GM21825 (cell line): ENCODE measurements around the gene TMEM107.
"Not testable (repeated sequence)": the region's sequence is repeated elsewhere in the genome, so short reads cannot be mapped to it uniquely, and the experiment has no call there.

ENCODE experiments used
- ATAC-seq: cut with Tn5 transposase; IDR thresholded peaks from one replicate; pipeline ENCODE4 v1.9.1; 2021; ENCODE audit warnings: mild to moderate bottlenecking, moderate library complexity; ENCODE audit not compliant: unreplicated experiment

The TMEM107 gene

DNA sequence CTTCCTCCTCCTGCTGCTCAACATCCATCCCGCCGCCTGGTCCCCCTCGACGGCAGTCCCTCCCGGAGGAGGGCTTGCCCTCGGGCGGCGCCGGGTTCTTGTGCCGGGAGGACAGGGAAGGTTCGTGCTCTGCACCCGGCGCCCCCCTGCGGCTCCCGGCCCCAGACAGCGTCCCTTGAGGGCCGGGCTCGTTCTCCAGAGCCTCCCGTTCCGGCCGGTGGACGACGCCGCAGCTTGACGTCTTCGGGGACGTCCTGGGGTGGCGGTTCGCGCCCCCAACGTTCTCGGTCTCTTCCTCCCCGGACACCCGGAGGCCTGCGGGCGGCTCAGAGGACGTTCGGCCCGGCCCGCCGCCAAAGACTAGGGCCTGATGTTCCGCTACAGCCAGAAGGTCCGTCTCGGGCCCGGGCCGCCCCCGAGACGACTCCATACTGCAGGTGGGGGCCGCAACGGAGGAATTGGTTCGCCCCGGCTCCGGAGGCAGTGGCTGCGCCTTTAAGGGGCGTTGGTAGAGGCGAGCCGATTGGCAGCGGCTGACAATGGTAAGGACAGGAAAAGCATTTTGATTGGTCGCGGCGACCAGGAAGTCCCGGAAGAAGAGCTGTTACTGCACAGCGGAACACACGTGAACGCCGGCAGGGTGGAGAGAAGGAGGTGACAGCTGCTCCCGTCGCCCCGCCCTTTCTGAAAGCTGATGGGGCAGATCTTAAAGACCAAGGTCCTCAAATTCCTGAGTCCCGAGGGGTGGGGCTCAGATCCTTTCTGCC is 13.7 kb upstream of the TMEM107 start, which contains the start of gene BORCS6:
TSS of gene BORCS6 (minus strand) at position 470 of the 767 bp plus-strand sequence. CDS start at position 430, 40 bp downstream.
- ATAC-seq, result peak; percentile 37

- ATAC-seq, result no peak
Measured at GRCh38 chr17:8189041-8189710, 13.0 kb upstream of the TMEM107 start.

DNA sequence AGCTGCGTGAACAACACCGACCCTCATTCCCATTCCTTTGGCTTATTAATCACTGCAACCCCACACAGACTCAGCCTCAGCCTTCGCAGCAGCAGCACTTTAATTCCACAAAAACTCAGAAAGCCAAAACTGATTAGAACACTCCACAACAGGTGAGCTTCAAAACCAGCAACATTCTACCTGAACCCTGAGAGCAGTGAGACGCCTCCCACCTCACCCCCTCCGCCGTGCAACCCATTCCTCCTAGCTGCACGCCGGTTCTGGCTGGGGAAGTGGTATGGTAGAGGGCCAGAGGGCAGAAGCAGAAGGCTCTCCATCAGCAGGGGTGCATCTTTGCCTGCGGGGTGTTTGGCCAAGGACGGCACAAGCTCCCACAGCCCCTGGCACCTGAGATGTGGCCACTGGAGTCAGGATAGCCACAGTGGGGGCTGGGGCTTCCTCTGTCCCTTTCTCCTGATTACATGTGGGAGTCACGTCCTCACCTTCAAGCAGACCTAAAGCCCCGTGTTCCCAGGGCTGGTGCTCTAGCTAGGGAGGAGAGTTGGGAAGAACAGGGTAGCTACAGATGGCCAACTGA is 12.2 kb upstream of the TMEM107 start:
- no peak for ATAC-seq

- ATAC-seq, result no peak
Measured at GRCh38 chr17:8187517-8188262, 11.5 kb upstream of the TMEM107 start.

- no peak for ATAC-seq
Measured at GRCh38 chr17:8186787-8187516, 10.8 kb upstream of the TMEM107 start.

DNA sequence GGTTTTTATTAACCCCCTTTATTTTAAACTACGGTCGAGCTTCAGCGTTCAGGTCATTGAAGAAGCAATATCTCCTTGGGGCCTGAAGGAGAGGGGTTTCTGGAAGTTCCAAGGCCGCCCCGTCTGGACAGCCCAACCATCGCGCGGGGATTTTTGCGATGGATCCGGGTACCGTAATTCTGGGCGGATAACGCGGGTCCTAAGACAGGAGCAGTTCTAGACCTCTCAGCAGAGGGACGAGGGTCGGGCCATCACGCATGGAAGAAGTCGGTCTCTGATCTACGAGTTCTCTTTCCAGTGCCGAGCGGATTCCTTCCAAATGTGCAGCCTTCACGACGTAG is 10.2 kb upstream of the TMEM107 start:
- ATAC-seq, result no peak

DNA sequence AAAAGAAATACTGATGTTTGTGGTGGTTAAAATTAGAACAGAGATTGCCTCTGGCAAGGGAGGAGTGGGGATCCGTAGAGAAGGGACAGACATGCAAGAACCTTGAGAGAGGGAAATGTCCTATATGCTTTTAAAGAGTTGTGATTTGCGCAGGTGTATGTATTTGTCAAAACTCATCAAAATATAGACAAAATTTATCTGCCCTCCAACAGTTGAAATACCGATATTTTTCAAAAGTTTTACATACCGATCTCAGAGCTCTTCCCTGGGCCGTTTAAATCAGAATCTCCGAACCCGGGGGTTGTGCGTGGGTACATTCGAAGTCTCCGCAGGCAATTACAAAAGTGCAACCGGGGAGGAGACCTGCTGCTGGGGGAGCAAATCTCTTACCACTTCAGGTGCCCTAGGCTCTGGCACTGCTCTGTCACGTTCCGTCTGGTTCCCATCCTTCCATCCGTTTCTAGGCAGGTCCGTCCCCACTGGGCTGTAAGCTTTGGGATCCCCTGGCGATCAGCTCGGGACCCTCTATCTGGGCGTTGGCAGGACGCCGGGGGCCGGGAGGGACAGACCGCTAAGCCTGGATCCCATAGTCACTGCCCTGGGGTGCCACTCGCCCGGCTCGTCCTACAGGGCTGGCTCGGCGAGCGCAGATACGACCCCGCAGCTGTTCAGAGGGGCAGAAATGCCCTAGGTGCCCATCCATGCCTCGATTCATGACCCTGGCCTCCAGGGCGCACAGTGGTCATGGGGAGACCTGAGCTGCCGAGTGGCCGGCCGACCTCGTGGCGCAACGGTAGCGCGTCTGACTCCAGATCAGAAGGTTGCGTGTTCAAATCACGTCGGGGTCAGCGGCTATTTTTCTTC is 9.6 kb upstream of the TMEM107 start:
- peak; percentile 21 for ATAC-seq

DNA sequence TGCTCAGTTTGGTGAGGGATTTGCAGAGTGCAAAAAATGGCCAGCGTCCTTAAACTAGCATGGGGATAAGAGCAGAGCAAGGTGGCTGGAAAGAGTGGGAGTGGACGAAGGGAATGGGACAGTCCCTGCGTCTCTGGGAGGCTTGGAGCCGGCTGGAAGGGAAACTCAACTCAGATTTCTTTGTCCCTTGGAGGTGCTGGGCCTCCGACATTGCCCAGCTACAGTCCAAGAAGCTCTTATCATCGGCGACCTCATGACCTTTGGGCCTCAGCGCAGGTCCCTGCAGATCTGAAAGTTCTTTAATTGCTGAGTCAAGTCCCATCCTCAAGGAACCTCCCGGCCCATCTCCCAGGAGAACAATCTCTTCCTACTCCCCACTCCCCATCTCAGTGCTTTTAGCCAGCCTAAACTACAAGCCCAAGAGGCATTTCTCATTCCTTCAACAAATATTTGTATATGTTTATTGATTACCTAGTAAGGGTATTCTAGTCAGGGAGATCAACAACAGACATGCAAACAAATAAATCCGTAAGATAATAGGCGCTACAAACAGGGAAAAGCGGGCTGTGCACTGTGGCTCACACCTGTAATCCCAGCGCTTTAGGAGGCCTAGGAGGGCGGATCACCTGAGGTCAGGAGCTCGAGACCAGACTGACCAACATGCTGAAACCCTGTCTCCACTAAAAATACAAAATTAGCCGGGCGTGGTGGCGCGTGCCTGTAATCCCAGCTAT is 985 bp upstream of the TMEM107 start:
- no peak for ATAC-seq

DNA sequence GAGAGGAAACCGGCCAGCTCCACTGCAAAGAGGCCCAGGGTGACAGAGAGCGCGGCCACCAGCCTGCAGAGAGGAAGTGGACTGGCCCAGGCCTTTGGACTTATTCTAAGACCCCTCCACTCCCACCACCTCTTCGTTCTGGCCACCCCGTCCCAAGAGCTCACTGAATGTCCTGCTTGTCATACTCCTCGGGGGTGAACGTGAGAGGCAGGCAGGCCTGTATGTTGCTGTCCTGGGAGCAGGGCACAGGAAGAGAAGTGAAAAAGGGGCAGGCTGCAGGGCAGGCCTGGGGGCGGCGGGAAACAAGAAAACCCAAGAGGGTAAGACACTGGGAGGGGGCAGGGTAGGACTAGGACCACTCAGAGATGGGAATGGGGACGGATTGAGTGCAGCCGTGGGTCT is 384 bp downstream of the TMEM107 start:
- ATAC-seq, result no peak

DNA sequence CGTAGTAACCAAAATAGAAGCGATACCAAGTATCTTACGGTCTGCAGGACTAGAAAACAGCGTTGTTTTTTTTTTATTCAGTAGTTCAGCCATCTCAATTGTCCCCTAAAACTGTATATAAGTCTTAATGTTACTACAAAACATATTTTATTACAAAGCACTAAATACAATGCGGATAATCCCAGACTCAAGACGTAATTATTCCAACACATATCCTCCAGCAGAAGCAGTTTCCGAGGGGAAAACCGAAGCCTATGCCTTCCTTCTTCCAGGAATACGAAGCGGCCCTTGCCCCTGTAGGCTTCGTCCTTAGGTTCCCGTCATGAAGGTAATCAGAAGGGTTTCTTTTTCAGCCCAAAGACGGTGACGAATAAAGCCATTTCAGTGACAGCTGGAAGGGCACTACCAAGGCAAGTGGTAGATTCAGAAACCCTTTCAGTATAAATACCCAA is 2.3 kb downstream of the TMEM107 start:
- peak; percentile 4 for ATAC-seq

DNA sequence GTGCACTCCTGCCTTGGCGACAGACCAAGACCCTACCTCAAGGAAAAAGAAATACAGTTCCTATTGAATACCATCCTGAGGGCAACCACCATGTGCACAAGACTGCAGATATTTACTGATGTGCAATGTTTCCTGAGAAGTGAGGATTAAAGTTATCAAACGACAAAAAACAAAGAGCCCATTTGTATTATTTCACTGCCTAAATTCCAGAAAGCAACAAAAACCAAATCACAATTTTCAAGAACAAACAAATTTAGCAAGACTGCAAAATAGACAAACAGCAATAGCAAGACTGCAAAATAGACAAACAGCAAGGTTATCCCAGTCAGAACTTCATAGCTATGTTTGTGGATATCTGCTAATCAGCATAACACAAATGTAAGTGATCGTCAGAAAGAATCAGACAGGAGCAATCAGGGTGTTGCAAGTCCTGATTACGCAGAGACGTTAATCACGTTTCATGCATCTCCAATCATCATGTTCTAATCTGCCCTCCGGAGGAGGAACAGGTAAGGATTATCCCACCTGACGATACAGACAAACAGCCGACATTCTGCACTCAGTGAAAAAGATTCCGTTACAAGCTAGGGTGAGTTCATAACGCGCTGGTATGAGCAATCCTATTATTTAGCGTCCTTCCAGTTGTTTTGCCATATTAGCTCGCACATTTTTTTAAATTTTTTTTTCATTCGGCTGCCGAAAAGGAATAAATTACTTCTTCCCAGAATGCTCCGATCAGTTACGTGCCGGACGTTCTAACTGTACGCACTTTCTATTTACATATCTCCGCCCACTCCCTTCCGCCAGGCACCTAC is 2.9 kb downstream of the TMEM107 start:
- ATAC-seq, result peak; percentile 57

DNA sequence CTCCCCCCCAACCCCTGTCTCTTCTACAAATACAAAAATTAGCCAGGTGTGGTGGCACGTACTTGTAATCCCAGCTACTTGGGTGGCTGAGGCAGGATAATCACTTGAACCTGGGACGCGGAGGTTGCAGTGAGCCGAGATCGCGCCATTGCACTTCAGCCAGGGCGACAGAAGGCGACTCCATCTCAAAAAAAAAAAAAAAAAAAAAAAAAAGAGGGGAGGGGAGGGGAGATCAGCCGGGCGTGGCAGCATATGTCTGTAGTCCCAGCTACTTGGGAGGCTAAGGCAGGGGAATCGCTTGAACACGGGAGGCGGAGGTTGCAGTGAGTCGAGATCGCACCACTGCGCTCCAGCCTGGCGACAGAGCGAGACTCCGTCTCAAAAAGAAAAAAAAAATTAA is 6.0 kb downstream of the TMEM107 start:
- ATAC-seq, result not testable (repeated sequence)

GRCh38 chr17:8167526-8167925 is 8.7 kb downstream of the TMEM107 start:
- ATAC-seq, result no peak

GRCh38 chr17:8166731-8167130 is 9.4 kb downstream of the TMEM107 start:
- ATAC-seq, result no peak

DNA sequence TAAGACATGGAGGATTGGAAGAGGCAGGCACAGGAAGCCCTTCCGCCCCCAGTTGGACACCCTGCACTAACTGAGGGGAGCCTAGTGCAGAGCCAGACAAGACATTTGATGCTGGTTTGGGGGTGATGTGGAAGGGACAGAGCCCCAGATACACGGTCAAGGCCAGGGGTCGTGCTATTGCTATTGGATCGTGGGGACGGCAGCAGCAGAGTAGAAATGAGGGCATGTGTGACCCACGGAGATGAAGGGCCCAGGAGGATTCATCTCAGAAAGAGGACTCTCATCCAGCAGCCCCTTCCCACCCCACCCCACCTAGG is 11.4 kb downstream of the TMEM107 start:
- no peak for ATAC-seq

DNA sequence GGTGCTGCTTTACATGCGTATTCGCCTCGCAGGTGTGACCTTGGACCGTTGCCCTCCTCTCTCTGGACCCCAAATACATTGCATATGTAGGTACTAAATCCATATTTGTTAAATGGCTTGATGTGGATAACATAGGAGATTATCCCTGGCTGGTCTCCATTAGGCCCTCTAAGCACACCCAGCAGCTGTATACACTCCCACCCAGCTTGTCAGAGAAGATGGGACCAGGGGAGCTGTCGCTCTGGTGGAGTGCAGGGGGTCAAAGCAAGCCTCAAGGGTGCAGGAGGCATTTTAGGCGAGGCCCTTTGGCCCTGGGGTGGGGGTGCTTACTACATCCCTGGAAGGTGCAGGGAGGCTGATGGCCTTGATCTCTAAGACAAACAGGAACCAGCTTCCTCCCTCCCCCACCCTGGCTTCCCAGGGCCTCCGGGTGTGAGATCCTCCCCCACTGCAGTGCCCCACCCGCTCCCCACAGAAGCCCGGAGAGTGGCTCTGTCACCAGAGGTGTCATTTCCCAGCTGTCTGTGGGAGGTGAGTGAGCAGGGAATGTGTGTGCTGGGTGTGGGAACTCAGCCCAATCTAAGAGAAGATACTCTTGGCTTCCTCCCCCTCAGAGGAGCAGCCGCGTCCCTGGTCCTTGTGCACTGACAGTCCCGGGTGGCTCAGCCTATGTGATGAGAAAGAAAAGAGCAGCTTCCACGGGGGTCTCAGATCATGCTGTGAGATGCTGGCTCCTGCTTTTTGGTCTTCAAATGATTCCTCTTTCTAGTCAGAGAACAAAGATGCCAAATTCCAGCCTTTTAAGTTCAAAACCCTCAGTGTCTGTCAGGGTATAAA is 12.0 kb downstream of the TMEM107 start:
- ATAC-seq, result no peak
